Activated CD8-positive, alpha-beta memory T cell treated with anti-CD3 and anti-CD28 coated beads for 24 hours (primary cell): ENCODE results near the gene TMEM25.
A peak's percentile ranks its signal among the peaks of the same experiment; 100 is the strongest.
"Not testable (repeated sequence)": the region's sequence is repeated elsewhere in the genome, so short reads cannot be mapped to it uniquely, and the experiment has no call there.

ENCODE experiments used
- DNase-seq: peaks from one replicate; pipeline ENCODE4 v3.0.0-alpha.2; 2020

Gene TMEM25

GRCh38 chr11:118532852-118533768, 2.1 kb downstream of the TMEM25 start:
- no peak for DNase-seq

GRCh38 chr11:118533769-118534729, 3.1 kb downstream of the TMEM25 start:
- no peak for DNase-seq

GRCh38 chr11:118535261-118535660, 4.3 kb downstream of the TMEM25 start:
- DNase-seq, result no peak

- no peak for DNase-seq
Observed at GRCh38 chr11:118536726-118537125, 5.7 kb downstream of the TMEM25 start.

GRCh38 chr11:118537409-118537980, 6.5 kb downstream of the TMEM25 start:
- no peak for DNase-seq

GRCh38 chr11:118544010-118544646, 13.1 kb downstream of the TMEM25 start:
- no peak for DNase-seq

GRCh38 chr11:118544647-118545010, 13.6 kb downstream of the TMEM25 start:
- no peak for DNase-seq

- DNase-seq, result no peak
Observed at GRCh38 chr11:118545533-118545932, 14.5 kb downstream of the TMEM25 start.

GRCh38 chr11:118547132-118547531, 16.1 kb downstream of the TMEM25 start:
- no peak for DNase-seq

GRCh38 chr11:118552341-118552740, 21.3 kb downstream of the TMEM25 start:
- DNase-seq, result no peak

- peak; percentile 19 for DNase-seq
Observed at GRCh38 chr11:118560806-118561205, 29.8 kb downstream of the TMEM25 start.

- peak; percentile 55 for DNase-seq
Observed at GRCh38 chr11:118565051-118565450, 34.1 kb downstream of the TMEM25 start.

GRCh38 chr11:118569670-118570069, 38.7 kb downstream of the TMEM25 start:
- no peak for DNase-seq

- no peak for DNase-seq
Observed at GRCh38 chr11:118570787-118571186, 39.8 kb downstream of the TMEM25 start.

GRCh38 chr11:118571701-118572060, 40.7 kb downstream of the TMEM25 start:
- DNase-seq, result peak; percentile 69

GRCh38 chr11:118572061-118572980, 41.3 kb downstream of the TMEM25 start, which contains the start of gene ARCN1:
Gene ARCN1 (plus strand): TSS chr11:118572409. CDS start chr11:118572548, 139 bp downstream.
- DNase-seq, result peak; percentile 87

GRCh38 chr11:118572981-118573550, 42.1 kb downstream of the TMEM25 start:
- DNase-seq, result peak; percentile 63

- DNase-seq, result no peak
Observed at GRCh38 chr11:118574636-118575035, 43.6 kb downstream of the TMEM25 start.

GRCh38 chr11:118577995-118578394, 47.0 kb downstream of the TMEM25 start:
- not testable (repeated sequence) for DNase-seq

GRCh38 chr11:118581057-118581456, 50.1 kb downstream of the TMEM25 start:
- no peak for DNase-seq
